B cell (primary cell): ENCODE results near the gene ARPP21.

Experiments
- EZH2 ChIP-seq: IDR thresholded peaks from 2 replicates; pipeline ENCODE4 v1.6.1; 2012; ENCODE audit warnings: borderline replicate concordance, low read depth, mild to moderate bottlenecking, moderate library complexity, low read length; ENCODE audit not compliant: insufficient read depth, poor library complexity, severe bottlenecking
- TF ChIP-seq, protein P1 (sequence below): fragments of 200-600 bp; IDR thresholded peaks from one replicate; pipeline ENCODE4 v1.8.0; 2022; ENCODE audit warnings: antibody characterized with exemption, mild to moderate bottlenecking

DNA sequence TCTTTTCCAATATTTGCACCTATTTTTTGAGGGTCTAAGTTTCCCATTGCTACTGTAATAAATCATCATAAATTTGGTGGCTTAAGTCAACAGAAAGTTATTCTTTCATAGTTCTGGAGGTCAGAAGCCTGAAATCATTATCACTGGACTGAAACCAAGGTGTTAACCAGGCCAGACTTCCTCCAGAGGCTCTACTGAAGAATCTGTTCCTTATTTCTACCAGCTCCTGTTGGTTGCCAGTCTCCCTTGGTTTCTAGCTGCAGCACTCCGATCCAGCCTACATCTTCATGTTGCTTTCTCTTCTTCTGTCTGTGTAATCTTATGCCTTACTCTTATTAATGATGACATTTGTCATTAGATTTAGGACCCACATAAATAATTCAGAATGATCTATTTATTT lies 22.0 kb upstream of the ARPP21 start:
- TF ChIP-seq, protein P1, sequence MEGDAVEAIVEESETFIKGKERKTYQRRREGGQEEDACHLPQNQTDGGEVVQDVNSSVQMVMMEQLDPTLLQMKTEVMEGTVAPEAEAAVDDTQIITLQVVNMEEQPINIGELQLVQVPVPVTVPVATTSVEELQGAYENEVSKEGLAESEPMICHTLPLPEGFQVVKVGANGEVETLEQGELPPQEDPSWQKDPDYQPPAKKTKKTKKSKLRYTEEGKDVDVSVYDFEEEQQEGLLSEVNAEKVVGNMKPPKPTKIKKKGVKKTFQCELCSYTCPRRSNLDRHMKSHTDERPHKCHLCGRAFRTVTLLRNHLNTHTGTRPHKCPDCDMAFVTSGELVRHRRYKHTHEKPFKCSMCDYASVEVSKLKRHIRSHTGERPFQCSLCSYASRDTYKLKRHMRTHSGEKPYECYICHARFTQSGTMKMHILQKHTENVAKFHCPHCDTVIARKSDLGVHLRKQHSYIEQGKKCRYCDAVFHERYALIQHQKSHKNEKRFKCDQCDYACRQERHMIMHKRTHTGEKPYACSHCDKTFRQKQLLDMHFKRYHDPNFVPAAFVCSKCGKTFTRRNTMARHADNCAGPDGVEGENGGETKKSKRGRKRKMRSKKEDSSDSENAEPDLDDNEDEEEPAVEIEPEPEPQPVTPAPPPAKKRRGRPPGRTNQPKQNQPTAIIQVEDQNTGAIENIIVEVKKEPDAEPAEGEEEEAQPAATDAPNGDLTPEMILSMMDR: no peak
- TF ChIP-seq EZH2: no peak
